ENCODE data around the gene PSMB7. TPM values are rescaled to one million over a fixed set of nuclear protein-coding genes. Genes with fewer than 3 reads are reported as not detected.
"Not testable (repeated sequence)": the region's sequence is repeated elsewhere in the genome, so short reads cannot be mapped to it uniquely, and the experiment has no call there.

Gene PSMB7
- polyA plus RNA-seq, 4 donors = 191 to 243 (median 218) TPM

DNA sequence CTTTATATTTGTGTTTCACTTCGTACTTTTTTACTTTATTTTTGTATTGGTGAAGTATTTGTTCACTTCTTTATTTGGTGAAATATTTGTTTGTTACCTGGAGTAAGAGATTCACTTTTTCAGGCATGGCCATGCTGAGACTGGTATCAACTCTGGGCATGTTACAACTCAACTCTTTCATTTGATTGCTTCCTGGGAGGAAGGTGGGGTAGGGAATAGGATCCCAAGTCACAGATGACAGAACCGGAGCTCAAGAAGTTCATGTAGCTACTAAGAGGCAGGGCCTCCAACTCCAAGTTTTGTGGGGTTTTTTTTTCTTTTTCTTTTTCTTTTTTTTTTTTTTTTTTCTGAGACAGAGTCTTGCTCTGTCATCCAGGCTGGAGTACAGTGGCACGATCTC, 28.9 kb upstream of the PSMB7 start:
- no peak for DNase-seq (ENCODE audit: low read depth in 4 of 4, low spot score in 2 of 4)

DNA sequence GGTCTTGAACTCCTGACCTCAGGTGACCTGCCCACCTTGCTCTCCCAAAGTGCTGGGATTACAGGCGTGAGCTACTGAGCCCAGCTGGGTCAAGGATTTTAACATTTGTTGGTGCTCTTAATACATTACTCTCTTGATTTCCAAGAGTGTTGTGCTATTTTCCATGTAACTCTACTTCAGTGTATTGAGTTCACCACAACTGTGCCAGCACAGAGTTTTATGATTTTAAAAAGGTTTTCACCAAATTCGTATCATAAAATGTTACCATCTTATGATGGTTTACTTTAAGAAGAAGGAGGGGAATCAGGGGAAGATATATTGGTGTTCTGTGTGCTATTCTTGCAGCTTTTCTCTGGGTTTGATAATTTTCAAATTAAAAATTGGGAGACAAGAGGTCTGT, 28.4 kb upstream of the PSMB7 start:
- DNase-seq (ENCODE audit: low read depth in 4 of 4, low spot score in 2 of 4) = no peak

GRCh38 chr9:124442826-124443225, 27.6 kb upstream of the PSMB7 start:
- DNase-seq (ENCODE audit: low read depth in 4 of 4, low spot score in 2 of 4) = no peak

- DNase-seq (ENCODE audit: low read depth in 4 of 4, low spot score in 2 of 4) = no peak
Measured at GRCh38 chr9:124442379-124442778, 27.1 kb upstream of the PSMB7 start.

- DNase-seq (ENCODE audit: low read depth in 4 of 4, low spot score in 2 of 4) = no peak
Measured at GRCh38 chr9:124441291-124441690, 26.0 kb upstream of the PSMB7 start.

DNA sequence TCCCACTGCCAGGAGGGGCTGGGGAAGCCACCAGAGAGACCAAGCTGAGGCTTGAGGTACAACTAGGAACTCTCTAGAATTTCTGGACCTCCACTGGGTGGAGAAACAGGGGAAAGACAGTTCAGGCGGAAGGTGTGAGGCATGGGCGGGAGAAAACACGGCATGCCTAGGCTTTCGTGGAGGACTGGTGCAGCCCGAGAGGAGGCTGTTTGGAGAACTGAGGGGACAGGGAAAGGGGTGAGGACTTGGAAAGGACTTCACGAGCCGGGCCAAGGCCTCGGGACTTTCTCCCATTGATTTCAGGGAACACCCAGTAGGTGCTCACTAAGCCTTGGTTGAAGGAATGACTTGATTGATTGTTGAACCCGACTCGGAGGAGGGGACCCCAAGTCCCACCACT, 25.5 kb upstream of the PSMB7 start:
- no peak for DNase-seq (ENCODE audit: low read depth in 4 of 4, low spot score in 2 of 4)

DNA sequence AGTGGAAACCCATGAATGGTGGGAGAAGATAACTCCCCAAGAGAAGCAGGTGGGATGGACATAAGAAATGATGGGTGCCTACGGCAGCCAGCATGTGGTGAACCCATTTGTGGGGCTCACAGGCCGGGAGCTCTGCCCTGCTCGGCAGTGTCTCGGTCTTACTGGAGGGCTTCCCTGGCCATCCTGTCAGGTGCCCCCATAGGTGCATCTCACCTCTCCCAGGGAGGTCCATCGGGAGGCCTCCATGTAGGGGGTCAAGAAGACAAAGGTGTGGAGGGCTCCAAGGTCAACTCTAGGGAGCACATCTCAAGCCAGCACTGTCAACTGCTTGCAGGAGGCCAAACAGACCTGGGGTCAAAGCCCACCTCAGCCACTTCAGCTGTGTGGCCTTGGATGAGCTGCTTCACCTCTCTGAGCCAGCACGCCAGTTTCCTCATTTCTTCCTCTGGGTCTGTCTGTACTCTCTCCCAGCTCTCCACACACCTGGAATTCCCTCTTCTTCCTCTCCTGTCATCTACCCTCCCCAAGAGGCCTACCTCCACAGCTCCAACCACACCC, 24.5 kb upstream of the PSMB7 start:
- no peak for DNase-seq (ENCODE audit: low read depth in 4 of 4, low spot score in 2 of 4)

DNA sequence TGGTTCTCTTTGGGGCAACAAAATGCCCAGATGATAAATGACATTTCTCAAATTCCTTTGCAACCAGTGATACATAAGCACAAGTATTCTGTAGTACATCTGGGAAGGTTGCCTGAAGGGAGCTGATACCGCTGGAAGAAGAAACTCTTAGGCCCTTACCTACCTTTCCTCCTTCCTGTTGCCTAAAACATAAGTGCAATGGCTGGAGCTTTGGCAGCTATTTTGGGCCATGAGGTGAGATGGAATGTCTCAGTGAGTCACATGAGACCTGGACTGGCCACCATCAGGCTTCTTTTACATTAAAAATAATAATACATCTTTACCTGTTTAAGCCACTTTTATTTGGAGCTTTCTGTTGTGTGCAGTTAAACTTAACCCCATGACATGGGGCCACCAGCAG, 23.8 kb upstream of the PSMB7 start:
- DNase-seq (ENCODE audit: low read depth in 4 of 4, low spot score in 2 of 4) = no peak

DNA sequence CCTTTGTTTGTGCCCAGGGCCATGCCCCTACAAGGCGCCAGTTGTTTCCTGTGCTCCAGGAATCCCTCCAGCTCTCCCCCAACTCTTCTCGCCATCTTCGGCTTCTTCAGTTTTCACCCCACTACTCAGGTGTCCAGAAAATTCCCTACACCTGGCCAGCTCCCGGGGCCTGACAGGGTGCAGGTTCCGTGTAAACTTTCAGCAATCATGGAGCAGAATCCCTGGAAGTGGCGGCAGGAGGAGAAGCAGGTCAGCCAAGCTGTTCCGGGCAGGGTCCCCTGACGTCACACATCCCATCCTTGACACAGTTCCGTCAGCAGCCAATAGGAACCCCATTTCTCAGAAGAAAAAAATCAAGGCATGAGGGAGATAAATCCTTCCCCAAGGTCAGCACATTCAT, 22.8 kb upstream of the PSMB7 start:
- no peak for DNase-seq (ENCODE audit: low read depth in 4 of 4, low spot score in 2 of 4)

DNA sequence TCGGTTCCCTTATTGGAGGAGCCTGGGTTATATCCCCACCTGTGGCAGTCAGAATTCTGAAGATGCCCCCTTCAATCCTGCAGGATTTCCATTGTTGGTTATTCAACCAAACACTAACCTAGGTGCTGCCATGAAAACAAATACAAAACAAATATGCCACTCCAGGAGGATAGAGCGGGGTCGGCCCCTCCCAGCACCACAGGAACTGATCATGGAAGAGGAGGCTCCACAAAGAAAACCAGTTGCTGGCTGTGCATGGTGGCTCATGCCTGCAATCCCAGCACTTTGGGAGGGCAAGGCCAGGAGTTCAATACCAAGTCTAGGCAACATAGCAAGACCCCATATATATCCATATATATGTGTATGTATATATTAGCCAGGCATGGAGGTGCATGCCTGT, 21.8 kb upstream of the PSMB7 start:
- no peak for DNase-seq (ENCODE audit: low read depth in 4 of 4, low spot score in 2 of 4)

DNA sequence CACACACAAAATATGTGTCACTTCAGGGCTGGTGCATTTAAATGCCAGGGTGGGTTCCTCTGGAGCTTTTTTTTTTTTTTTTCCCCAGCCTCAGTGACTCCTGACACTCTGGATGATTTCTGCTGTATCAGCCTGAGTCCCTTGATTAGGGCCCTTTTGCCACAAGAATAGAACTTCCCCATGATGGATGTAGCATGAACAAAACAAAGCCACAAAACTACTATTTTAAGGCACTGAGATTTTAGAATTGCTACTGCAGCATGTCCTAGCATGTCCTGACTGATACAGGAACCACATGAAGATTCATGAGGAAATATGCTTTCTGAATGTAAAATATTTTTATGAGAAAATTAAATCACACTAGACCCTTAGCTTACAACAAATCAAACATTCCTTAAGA, 21.1 kb upstream of the PSMB7 start:
- no peak for DNase-seq (ENCODE audit: low read depth in 4 of 4, low spot score in 2 of 4)

- no peak for DNase-seq (ENCODE audit: low read depth in 4 of 4, low spot score in 2 of 4)
Measured at GRCh38 chr9:124429530-124429867, 14.3 kb upstream of the PSMB7 start.

DNA sequence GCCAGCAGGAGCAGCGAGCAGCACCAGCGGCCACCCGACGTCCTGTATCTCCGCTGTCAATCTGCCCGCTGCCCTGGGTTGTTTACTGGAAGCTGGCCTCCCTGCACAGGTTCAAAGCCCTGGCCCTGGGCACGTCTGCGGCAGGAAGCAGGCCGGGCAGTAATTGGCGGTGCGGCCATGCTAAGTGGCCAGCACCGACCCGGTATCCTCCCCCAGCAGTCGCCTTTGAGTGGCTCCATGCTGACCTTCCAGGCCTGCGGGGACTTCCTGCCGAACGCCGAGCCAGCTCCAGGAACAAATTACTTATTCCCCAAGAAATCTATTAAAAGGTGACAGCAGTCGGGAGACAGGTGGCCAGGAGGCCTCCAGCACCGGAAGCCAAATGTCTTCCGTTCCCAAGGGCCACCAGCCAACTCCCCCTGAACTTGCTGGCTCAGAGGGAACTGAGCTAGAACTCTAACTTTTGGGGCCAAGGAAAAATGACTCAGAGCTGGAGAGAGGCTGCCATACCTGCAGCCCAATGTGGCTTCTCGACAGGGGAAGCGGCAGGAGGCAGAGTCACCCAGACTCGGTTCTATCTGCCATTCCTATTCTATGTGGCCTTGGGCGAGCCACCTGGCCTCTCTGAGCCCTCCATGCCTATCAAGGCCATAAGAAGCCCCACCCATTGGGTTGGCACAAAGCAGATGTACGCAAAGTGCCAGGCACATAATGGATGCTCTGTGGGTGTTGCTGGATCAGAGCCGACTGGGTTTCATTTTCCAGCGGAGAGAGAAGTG, 13.7 kb upstream of the PSMB7 start:
- no peak for DNase-seq (ENCODE audit: low read depth in 4 of 4, low spot score in 2 of 4)

DNA sequence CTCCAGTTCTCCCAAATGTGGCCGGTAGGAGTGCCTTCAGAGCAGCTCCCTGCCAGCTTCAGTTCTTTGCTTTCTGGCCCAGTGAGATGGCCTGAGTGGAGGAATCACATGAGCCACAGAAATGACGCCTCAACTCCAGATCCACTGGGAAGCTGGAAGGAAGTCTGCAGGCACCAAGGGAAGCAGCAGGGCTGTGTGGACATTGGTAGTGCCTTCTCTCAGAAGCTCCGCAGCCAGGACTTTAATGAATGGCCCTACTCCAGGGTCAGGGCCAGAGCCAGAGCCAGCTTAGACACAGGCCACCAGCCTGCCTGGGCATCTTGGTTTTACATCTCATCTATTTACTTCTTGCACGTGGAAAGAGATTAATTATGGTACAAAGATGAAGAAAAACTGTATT, 12.0 kb upstream of the PSMB7 start:
- DNase-seq (ENCODE audit: low read depth in 4 of 4, low spot score in 2 of 4) = no peak

- no peak for DNase-seq (ENCODE audit: low read depth in 4 of 4, low spot score in 2 of 4)
Measured at GRCh38 chr9:124426361-124426760, 11.1 kb upstream of the PSMB7 start.

DNA sequence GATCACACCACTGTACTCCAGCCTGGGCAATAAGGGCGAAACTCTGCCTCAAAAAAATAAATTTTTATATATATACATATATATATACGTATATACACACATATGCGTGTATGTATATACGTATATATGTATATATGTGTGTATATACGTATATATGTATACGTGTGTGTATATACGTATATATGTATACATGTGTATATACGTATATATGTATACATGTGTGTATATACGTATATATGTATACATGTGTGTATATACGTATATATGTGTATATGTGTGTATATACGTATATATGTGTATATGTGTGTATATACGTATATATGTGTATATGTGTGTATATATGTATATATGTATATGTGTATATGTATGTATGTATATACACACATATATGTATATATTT, 10.5 kb upstream of the PSMB7 start:
- not testable (repeated sequence) for DNase-seq (ENCODE audit: low read depth in 4 of 4, low spot score in 2 of 4)

- no peak for DNase-seq (ENCODE audit: low read depth in 4 of 4, low spot score in 2 of 4)
Measured at GRCh38 chr9:124423591-124423990, 8.3 kb upstream of the PSMB7 start.

GRCh38 chr9:124423155-124423554, 7.9 kb upstream of the PSMB7 start:
- DNase-seq (ENCODE audit: low read depth in 4 of 4, low spot score in 2 of 4) = no peak

DNA sequence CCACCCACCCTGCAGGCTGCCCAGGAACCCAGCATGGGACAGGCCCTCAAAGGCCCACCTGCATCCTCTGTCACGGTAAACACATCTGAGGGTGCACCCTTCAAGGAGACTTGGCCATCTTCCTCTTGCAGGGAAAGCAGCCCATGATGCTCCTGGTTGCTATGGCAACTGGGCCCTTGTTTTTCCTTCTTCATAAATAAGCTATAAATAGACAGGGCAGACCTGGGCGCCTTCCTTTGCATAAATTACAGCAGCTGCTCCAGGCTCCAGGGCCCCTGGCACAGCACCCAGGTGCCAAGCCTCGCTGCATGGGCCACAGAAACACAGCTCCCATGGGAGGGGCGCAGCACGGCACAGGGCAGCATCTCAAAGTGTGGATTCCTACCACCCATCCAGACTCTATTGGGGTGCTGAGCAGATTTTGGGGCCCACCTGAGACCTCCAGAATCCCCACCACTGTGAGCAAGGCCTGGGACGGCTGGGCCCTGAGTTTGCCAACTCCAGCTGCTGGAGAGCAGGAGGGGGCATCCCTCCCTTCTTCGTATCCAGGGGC, 5.8 kb upstream of the PSMB7 start:
- no peak for DNase-seq (ENCODE audit: low read depth in 4 of 4, low spot score in 2 of 4)

GRCh38 chr9:124419832-124420489, 4.7 kb upstream of the PSMB7 start:
- no peak for DNase-seq (ENCODE audit: low read depth in 4 of 4, low spot score in 2 of 4)

DNA sequence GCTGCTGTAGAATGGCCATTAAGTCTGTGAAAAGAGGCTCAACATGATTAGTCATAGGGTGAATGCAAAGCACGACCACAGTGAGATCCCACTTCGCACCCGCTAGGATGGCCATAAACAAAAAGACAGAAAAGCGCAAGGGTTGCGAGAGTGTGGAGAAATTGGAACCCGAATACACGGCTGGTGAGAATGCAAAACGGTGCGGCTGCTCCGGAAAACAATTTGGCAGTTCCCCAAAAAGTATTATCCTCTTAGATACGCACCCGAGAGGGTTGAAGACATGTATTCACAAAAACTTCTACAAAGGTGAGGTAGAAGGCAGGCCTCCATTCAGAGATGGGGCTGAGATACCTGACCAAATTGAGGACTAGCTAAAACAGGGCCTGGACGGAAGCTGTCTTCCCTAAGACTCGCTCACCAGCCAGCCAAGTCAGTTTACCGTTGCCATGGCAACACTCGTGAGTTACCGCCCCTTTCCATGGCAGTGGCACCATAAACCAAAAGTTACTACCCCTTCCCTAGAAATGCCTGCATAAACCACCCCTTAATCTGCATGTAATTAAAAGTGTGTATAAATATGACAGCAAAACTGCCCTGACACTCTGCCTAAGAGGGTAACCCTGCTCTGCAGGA, 726 bp upstream of the PSMB7 start:
- no peak for DNase-seq (ENCODE audit: low read depth in 4 of 4, low spot score in 2 of 4)

Data from left renal cortex interstitium (tissue), 4 donors.